Measurements from ENCODE around the gene PURA.

DNA sequence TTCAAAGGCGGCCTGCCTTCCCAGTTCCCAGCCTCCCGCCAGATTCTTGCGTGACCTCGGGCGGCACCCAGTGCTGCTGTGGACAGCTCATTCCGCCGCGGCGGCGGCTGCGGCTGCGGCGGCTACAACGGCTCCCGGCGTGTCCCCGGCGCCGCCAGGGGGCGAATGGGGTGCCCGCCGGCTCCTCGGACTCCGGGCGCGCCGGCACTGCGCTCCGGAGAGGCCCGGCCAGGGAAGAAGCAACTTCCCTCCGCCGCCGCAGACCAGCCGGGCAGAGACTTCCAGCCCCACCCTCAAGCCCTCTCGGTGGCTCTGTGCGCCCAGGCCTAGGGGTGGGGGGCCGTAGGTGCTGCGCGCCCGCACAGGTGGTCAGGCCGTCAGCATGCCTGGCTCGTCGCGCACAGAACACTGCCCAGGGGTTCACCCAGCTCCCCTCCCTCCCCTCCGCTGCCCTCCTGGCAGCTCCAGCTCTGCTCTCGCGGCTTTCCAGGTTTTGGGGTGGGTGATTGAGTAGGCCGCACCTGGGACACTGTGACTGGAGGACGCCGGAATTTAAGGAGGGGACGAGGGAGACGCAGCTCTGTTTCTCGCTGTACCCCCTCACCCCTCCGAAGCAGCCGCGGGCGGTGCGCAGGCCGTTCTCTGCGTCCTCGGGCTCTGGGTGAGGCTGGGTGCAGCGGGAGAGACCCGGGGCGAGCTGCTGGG, 32.1 kb downstream of the PURA start:
- TF ChIP-seq, protein P1, sequence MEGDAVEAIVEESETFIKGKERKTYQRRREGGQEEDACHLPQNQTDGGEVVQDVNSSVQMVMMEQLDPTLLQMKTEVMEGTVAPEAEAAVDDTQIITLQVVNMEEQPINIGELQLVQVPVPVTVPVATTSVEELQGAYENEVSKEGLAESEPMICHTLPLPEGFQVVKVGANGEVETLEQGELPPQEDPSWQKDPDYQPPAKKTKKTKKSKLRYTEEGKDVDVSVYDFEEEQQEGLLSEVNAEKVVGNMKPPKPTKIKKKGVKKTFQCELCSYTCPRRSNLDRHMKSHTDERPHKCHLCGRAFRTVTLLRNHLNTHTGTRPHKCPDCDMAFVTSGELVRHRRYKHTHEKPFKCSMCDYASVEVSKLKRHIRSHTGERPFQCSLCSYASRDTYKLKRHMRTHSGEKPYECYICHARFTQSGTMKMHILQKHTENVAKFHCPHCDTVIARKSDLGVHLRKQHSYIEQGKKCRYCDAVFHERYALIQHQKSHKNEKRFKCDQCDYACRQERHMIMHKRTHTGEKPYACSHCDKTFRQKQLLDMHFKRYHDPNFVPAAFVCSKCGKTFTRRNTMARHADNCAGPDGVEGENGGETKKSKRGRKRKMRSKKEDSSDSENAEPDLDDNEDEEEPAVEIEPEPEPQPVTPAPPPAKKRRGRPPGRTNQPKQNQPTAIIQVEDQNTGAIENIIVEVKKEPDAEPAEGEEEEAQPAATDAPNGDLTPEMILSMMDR (IDR thresholded peaks at IDR 0.05), result peak; percentile 71 to 95 (median 87)
- no peak for TF ChIP-seq EP300 (IDR thresholded peaks at IDR 0.05)

All from upper lobe of left lung (tissue), 4 donors.